DOHH2 (cell line): Measurements from ENCODE around the gene ARHGAP8.

Experiments used
- H3F3A ChIP-seq: fragments of 200-600 bp; sonication (generic), shearing (Covaris generic); 2 replicates; pipeline ENCODE4 v1.6.0; 2016; ENCODE audit warnings: antibody characterized with exemption, mild to moderate bottlenecking; ENCODE audit not compliant: control insufficient read depth, insufficient read depth
- H3K27ac ChIP-seq: fragments of 200-600 bp; sonication (generic); 2 replicates; pipeline ENCODE4 v1.5.1; 2014; ENCODE audit warnings: low read depth, mild to moderate bottlenecking, low read length, moderate library complexity
- H3K27me3 ChIP-seq: fragments of 200-600 bp; sonication (generic); 2 replicates; pipeline ENCODE4 v1.6.1; 2014; ENCODE audit warnings: mild to moderate bottlenecking, low read length, mixed read lengths; ENCODE audit not compliant: control insufficient read depth
- H3K36me3 ChIP-seq: fragments of 200-600 bp; sonication (generic); 2 replicates; pipeline ENCODE4 v1.6.1; 2014; ENCODE audit warnings: mild to moderate bottlenecking, low read length, moderate library complexity, mixed read lengths; ENCODE audit not compliant: control insufficient read depth
- H3K4me1 ChIP-seq: fragments of 200-600 bp; sonication (generic); 2 replicates; pipeline ENCODE4 v1.6.1; 2014; ENCODE audit warnings: mild to moderate bottlenecking, low read length, mixed read lengths; ENCODE audit not compliant: control insufficient read depth
- H3K4me2 ChIP-seq: fragments of 200-600 bp; sonication (generic); 2 replicates; pipeline ENCODE4 v1.6.0; 2014; ENCODE audit warnings: mild to moderate bottlenecking, low read length, moderate library complexity
- H3K4me3 ChIP-seq: fragments of 200-600 bp; sonication (generic); 2 replicates; pipeline ENCODE4 v1.5.1; 2014; ENCODE audit warnings: mild to moderate bottlenecking, low read length, mixed read lengths
- H3K79me2 ChIP-seq: fragments of 200-600 bp; sonication (generic); 2 replicates; pipeline ENCODE4 v1.6.1; 2014; ENCODE audit warnings: mild to moderate bottlenecking, low read length, mixed read lengths; ENCODE audit not compliant: control insufficient read depth
- H3K9me2 ChIP-seq: fragments of 200-600 bp; sonication (generic); replicated peaks from 2 replicates; pipeline ENCODE4 v1.6.1; 2014; ENCODE audit warnings: mild to moderate bottlenecking, low read length, mixed read lengths; ENCODE audit not compliant: control insufficient read depth
- H3K9me3 ChIP-seq: fragments of 200-600 bp; sonication (generic); 2 replicates; pipeline ENCODE4 v1.6.1; 2014; ENCODE audit warnings: antibody characterized with exemption, low read length, mixed read lengths; ENCODE audit not compliant: control insufficient read depth, insufficient read depth
- H4K20me1 ChIP-seq: fragments of 200-600 bp; sonication (generic); 2 replicates; pipeline ENCODE4 v1.6.0; 2014; ENCODE audit warnings: low read depth, mild to moderate bottlenecking, antibody characterized with exemption, low read length, moderate library complexity; ENCODE audit not compliant: control insufficient read depth, insufficient read depth
- CTCF ChIP-seq: fragments of 200-600 bp; sonication (generic); IDR thresholded peaks from one replicate; pipeline ENCODE4 v1.5.1; 2014; ENCODE audit warnings: antibody characterized with exemption, mild to moderate bottlenecking, low read depth, low read length; ENCODE audit not compliant: poor library complexity, severe bottlenecking
- EZH2phosphoT487 ChIP-seq: fragments of 200-600 bp; sonication (generic); IDR thresholded peaks from 2 replicates; pipeline ENCODE4 v1.6.1; 2017; ENCODE audit warnings: borderline replicate concordance, mild to moderate bottlenecking, antibody characterized with exemption, low read length, moderate library complexity, mixed read lengths

ARHGAP8 gene

GRCh38 chr22:44906248-44906936 lies 154.0 kb downstream of the ARHGAP8 start:
- Histone ChIP-seq H3K79me2 (no peaks in the 10 kb centered on the region), H3K36me3 (no peaks in the 10 kb centered on the region), H3K4me1 (no peaks in the 10 kb centered on the region), H3K4me3 (no peak overlapping the region), H3K27ac (no peak overlapping the region), H4K20me1 (no peaks in the 10 kb centered on the region), H3F3A (no peaks in the 10 kb centered on the region), H3K9me2 (no peaks in the 10 kb centered on the region), H3K9me3 (peaks cover 4% of the 10 kb centered on the region; the same call in 1 of the 2 replicates), H3K4me2 (no peak overlapping the region), H3K27me3 (no peaks in the 10 kb centered on the region)
- TF ChIP-seq EZH2phosphoT487 (no peak), CTCF (no peak)

- Histone ChIP-seq H3K4me2 (no peak overlapping the region), H3K27ac (no peak overlapping the region), H3K27me3 (no peaks in the 10 kb centered on the region), H3K4me1 (no peaks in the 10 kb centered on the region), H4K20me1 (no peaks in the 10 kb centered on the region), H3K9me3 (no peaks in the 10 kb centered on the region), H3F3A (no peaks in the 10 kb centered on the region), H3K79me2 (no peaks in the 10 kb centered on the region), H3K4me3 (no peak overlapping the region), H3K9me2 (no peaks in the 10 kb centered on the region), H3K36me3 (no peaks in the 10 kb centered on the region)
- TF ChIP-seq CTCF: no peak
- TF ChIP-seq EZH2phosphoT487: no peak
Measured at GRCh38 chr22:44906999-44907644, 154.7 kb downstream of the ARHGAP8 start.

GRCh38 chr22:44907765-44908737 lies 155.7 kb downstream of the ARHGAP8 start:
- no peak for TF ChIP-seq CTCF
- no peak for TF ChIP-seq EZH2phosphoT487
- H3K79me2 ChIP-seq: no peaks in the 10 kb centered on the region
- H3K9me2 ChIP-seq: no peaks in the 10 kb centered on the region
- no peaks in the 10 kb centered on the region for H3K4me1 ChIP-seq
- H4K20me1 ChIP-seq: no peaks in the 10 kb centered on the region
- no peak overlapping the region for H3K4me2 ChIP-seq
- no peaks in the 10 kb centered on the region for H3K27me3 ChIP-seq
- no peaks in the 10 kb centered on the region for H3K9me3 ChIP-seq
- H3K4me3 ChIP-seq: no peak overlapping the region
- H3F3A ChIP-seq: no peaks in the 10 kb centered on the region
- H3K27ac ChIP-seq: no peak overlapping the region
- no peaks in the 10 kb centered on the region for H3K36me3 ChIP-seq
